Naive thymus-derived CD4-positive, alpha-beta T cell (primary cell): ENCODE results near the gene ACAT2. TPM values are rescaled to one million over a fixed set of nuclear protein-coding genes. Genes with fewer than 3 reads are reported as not detected.
"Not testable (repeated sequence)": the region's sequence is repeated elsewhere in the genome, so short reads cannot be mapped to it uniquely, and the experiment has no call there.

ENCODE experiments used
- ATAC-seq: fragments of 150-1000 bp; cut with Tn5 transposase; 2 replicates; pipeline ENCODE4 v1.10.0; 2021; ENCODE audit warnings: mild to moderate bottlenecking, moderate library complexity
- CTCF ChIA-PET: fragments of 350-600 bp; sonication (Branson Sonifier 250); formaldehyde crosslinking; loops from one replicate; lab custom pipeline; 2021; ENCODE audit warnings: antibody characterized with exemption; lab: Charles Lee
- POLR2A ChIA-PET: fragments of 350-600 bp; sonication (Branson Sonifier 250); formaldehyde crosslinking; loops from one replicate; lab custom pipeline; 2021; ENCODE audit warnings: antibody characterized with exemption, inconsistent platforms; lab: Charles Lee
- DNase-seq, 9 donors: peaks; one replicate each; pipeline versions ENCODE4 v3.0.0 to v3.0.0-alpha.2; 2020 to 2022; ENCODE audit warnings: mixed read lengths in 1 of 9
- H3K27ac ChIP-seq: one replicate; pipeline ENCODE4 v1.7.0; 2013; ENCODE audit warnings: mild to moderate bottlenecking, low read depth, low read length, moderate library complexity
- H3K27me3 ChIP-seq, 2 donors: one replicate each; pipeline ENCODE4 v1.7.0; 2013; ENCODE audit warnings: low read length in 2 of 2, mild to moderate bottlenecking in 2 of 2, moderate library complexity in 2 of 2; ENCODE audit not compliant: control insufficient read depth in 2 of 2, insufficient read depth in 2 of 2
- H3K36me3 ChIP-seq, 3 experiments: 1 replicate in 2 of 3; 2 replicates in 1 of 3; pipeline ENCODE4 v1.7.0; 2013; ENCODE audit warnings: low read length in 3 of 3, mild to moderate bottlenecking in 3 of 3, moderate library complexity in 1 of 3; ENCODE audit not compliant: insufficient read depth in 3 of 3, control insufficient read depth in 2 of 3
- H3K4me1 ChIP-seq, 2 donors: one replicate each; pipeline ENCODE4 v1.7.0; 2013; ENCODE audit warnings: low read length in 2 of 2, mild to moderate bottlenecking in 2 of 2, moderate library complexity in 1 of 2; ENCODE audit not compliant: control insufficient read depth in 2 of 2, insufficient read depth in 2 of 2
- H3K4me3 ChIP-seq: 2 replicates; pipeline ENCODE4 v1.7.0; 2013; ENCODE audit warnings: mild to moderate bottlenecking, low read length
- H3K9me3 ChIP-seq, 3 experiments: 1 replicate in 2 of 3; 2 replicates in 1 of 3; pipeline ENCODE4 v1.7.0; 2013; ENCODE audit warnings: low read length in 3 of 3; ENCODE audit not compliant: control insufficient read depth in 2 of 3
- H3K27ac Mint-ChIP-seq, 9 donors: one replicate each; pipeline ENCODE4 v1.8.0; 2020 to 2022; ENCODE audit warnings: mixed read lengths in 9 of 9, mild to moderate bottlenecking in 8 of 9, moderate library complexity in 5 of 9, inconsistent platforms in 2 of 9
- H3K27me3 Mint-ChIP-seq, 5 donors: one replicate each; pipeline ENCODE4 v1.8.0; 2021 to 2022; ENCODE audit warnings: mixed read lengths in 5 of 5, mild to moderate bottlenecking in 1 of 5
- H3K36me3 Mint-ChIP-seq, 5 donors: one replicate each; pipeline ENCODE4 v1.8.0; 2020 to 2022; ENCODE audit warnings: mixed read lengths in 5 of 5, mild to moderate bottlenecking in 3 of 5, inconsistent platforms in 1 of 5
- H3K4me1 Mint-ChIP-seq, 7 donors: one replicate each; pipeline ENCODE4 v1.8.0; 2020 to 2022; ENCODE audit warnings: mixed read lengths in 7 of 7, mild to moderate bottlenecking in 3 of 7, inconsistent platforms in 1 of 7
- H3K4me3 Mint-ChIP-seq, 10 donors: one replicate each; pipeline ENCODE4 v1.8.0; 2020 to 2022; ENCODE audit warnings: mild to moderate bottlenecking in 10 of 10, mixed read lengths in 10 of 10, moderate library complexity in 6 of 10, inconsistent platforms in 2 of 10
- H3K9me3 Mint-ChIP-seq, 11 donors: one replicate each; pipeline ENCODE4 v1.8.0; 2020 to 2022; ENCODE audit warnings: mixed read lengths in 11 of 11, mild to moderate bottlenecking in 4 of 11, inconsistent platforms in 1 of 11, moderate library complexity in 1 of 11
- intact Hi-C, 2 donors: fragments of 100-400 bp; cut with micrococcal nuclease; formaldehyde crosslinking; loops; one replicate each; pipeline ENCODE4 v1.15.1; 2023
- polyA plus RNA-seq, 2 donors: library from polyadenylated mRNA; unstranded; fragments of 300-500 nt; fragmentation: Illumina TruSeq; gene quantifications; one replicate each; pipeline ENCODE4 v1.2.3, GENCODE V29; 2021
- total RNA-seq, 6 experiments: library from RNA in 5 of 6; stranded (reverse) in 5 of 6; gene quantifications; 1 replicate in 5 of 6; 2 replicates in 1 of 6; pipeline ENCODE4 v1.2.3 and lab custom pipeline; 2021 to 2026

The ACAT2 gene
- total and polyA plus RNA-seq, 7 experiments from 2014 or later: 18.5 to 53.9 (median 29.0) TPM

DNA sequence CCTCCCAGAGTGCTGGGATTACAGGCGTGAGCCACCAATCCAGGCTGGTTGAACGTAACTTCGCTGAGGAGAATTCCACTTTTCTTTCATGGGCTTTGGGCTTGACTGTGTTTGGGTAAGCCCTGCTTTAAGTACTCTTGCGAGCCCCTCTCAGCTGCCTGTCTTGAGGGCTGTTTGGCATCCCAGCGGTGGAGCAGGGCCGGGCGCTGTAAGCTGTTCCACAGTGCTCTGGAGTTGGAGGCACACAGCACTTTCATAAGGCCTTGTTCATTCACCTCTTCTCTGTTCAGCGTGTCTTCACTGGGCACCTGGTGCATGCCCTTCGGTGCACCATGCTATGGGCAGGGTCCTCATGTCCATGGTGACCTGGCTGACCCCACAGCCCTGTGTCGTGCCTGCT lies 59.9 kb downstream of the ACAT2 start:
- POLR2A ChIA-PET: interaction anchor here (0.9 to 2.6 kb wide), 2 partner anchors 12 to 32 kb away, joined by 3 to 18 read pairs; partner anchors contain the start of genes MRPL18 and TCP1
- Mint-ChIP-seq H3K4me3 (no peak overlapping the region), H3K4me1 (peaks cover 15 to 49% (median 30%) of the 10 kb centered on the region in 7 donors), H3K9me3 (peaks cover 0 to 2% (median 0%) of the 10 kb centered on the region in 11 donors), H3K36me3 (peaks cover 0 to 4% (median 3%) of the 10 kb centered on the region in 5 donors), H3K27me3 (no peaks in the 10 kb centered on the region), H3K27ac (no peak overlapping the region)
- H3K27me3 ChIP-seq: no peaks in the 10 kb centered on the region
- no peaks in the 10 kb centered on the region for H3K9me3 ChIP-seq
- CTCF ChIA-PET: interaction anchor here (2.3 kb wide), 1 partner anchor 31 kb away, joined by 7 read pairs; no protein-coding TSS in a partner anchor
- H3K36me3 ChIP-seq: no peaks in the 10 kb centered on the region
- no peak for DNase-seq
- H3K4me1 ChIP-seq: peaks cover 0 to 32% of the 10 kb centered on the region in 2 donors
- intact Hi-C loops: loop anchor here in 1 of 2 donors (2.0 kb wide), 1 partner anchor 31 kb away; the partner anchor contains the start of gene MRPL18
- no peak overlapping the region for H3K4me3 ChIP-seq
- H3K27ac ChIP-seq: no peak overlapping the region
- no peak for ATAC-seq

DNA sequence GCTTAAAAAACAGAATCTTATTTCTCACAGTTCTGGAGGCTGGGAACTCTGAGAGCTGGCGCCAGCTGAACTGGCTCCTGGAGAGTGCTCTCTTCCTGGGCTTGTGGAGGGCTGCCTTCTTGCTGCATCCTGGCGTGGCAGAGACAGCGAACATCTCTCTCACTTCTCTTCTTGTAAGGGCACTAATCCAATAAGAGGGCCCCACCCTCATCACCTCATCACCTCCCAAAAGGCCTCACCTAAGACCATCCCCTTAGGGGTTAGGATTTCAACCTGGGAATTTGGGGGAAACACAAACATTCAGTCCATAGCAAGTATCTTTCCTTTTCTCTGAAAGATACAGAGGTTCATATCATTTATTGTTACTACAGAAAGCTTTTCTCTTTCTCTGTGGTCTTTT lies 62.1 kb downstream of the ACAT2 start:
- H3K4me3 Mint-ChIP-seq: no peak overlapping the region
- intact Hi-C loops: no loop called here
- Histone ChIP-seq H3K4me1 (peaks cover 0 to 29% of the 10 kb centered on the region in 2 donors), H3K4me3 (no peak overlapping the region), H3K27ac (no peak overlapping the region), H3K36me3 (no peaks in the 10 kb centered on the region), H3K9me3 (no peaks in the 10 kb centered on the region), H3K27me3 (no peaks in the 10 kb centered on the region)
- H3K36me3 Mint-ChIP-seq: peaks cover 0 to 4% (median 3%) of the 10 kb centered on the region in 5 donors
- no peaks in the 10 kb centered on the region for H3K27me3 Mint-ChIP-seq
- POLR2A ChIA-PET: no interaction called here
- CTCF ChIA-PET: interaction anchor here (1.2 kb wide), 1 partner anchor 10 kb away, joined by 3 read pairs; no protein-coding TSS in a partner anchor
- ATAC-seq (no peak), DNase-seq (no peak)
- peak overlapping the region in 3 of 9 donors; percentile 32 to 70 (median 43) for H3K27ac Mint-ChIP-seq
- H3K9me3 Mint-ChIP-seq: peaks cover 0 to 2% (median 0%) of the 10 kb centered on the region in 11 donors
- H3K4me1 Mint-ChIP-seq: peaks cover 15 to 39% (median 28%) of the 10 kb centered on the region in 7 donors

DNA sequence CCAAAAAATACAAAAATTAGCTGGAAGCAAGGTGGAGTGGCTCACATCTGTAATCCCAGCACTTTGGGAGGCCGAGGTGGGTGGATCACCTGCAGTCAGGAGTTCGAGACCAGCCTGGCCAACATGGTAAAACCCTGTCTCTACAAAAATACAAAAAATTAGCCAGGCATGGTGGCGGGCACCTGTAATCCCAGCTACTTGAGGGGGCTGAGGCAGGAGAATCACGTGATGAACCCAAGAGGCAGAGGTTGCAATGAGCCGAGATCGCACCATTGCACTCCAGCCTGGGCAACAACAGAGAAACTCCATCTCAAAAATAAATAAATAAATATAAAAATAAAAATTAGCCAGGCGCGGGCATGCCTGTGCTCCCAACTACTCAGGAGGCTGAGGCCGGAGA lies 62.8 kb downstream of the ACAT2 start:
- peaks cover 0 to 24% of the 10 kb centered on the region in 2 donors for H3K4me1 ChIP-seq
- H3K4me3 Mint-ChIP-seq, H3K9me3 ChIP-seq, ATAC-seq, H3K27me3 ChIP-seq, H3K27ac Mint-ChIP-seq, H3K36me3 Mint-ChIP-seq, intact Hi-C loops, H3K36me3 ChIP-seq, H3K27me3 Mint-ChIP-seq, H3K9me3 Mint-ChIP-seq, H3K27ac ChIP-seq, POLR2A ChIA-PET, DNase-seq, H3K4me3 ChIP-seq: not testable (repeated sequence)
- CTCF ChIA-PET: interaction anchor here (1.2 kb wide), 1 partner anchor 9 kb away, joined by 3 read pairs; no protein-coding TSS in a partner anchor
- H3K4me1 Mint-ChIP-seq: peaks cover 13 to 38% (median 25%) of the 10 kb centered on the region in 7 donors

DNA sequence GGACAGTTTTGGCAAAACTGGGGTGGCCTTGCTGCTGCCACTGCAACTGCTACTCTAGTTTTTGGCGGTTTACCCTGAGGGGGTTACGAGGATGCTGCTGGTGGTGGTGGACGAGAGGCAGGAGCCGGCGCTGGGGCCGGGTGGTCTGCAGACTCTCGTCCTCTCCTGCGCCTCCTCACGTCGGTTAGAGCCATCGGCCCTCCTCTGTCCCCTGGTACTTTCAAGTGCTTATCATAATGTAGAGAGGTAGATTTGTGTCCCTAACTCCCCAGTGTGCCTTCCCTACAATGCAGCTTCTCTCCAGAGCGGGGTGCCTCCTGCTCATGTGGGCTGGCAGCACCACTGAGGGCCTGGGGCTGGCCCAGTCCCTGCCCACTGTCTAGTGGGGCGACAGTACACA lies 64.2 kb downstream of the ACAT2 start:
- no peak for DNase-seq
- Histone ChIP-seq H3K4me1 (peaks cover 0 to 11% of the 10 kb centered on the region in 2 donors), H3K4me3 (no peak overlapping the region), H3K36me3 (no peaks in the 10 kb centered on the region), H3K27me3 (no peaks in the 10 kb centered on the region), H3K9me3 (no peaks in the 10 kb centered on the region), H3K27ac (no peak overlapping the region)
- ATAC-seq: no peak
- ChIA-PET CTCF (no interaction called here), POLR2A (no interaction called here)
- Mint-ChIP-seq H3K27ac (no peak overlapping the region), H3K9me3 (peaks cover 0 to 2% (median 0%) of the 10 kb centered on the region in 11 donors), H3K36me3 (peaks cover 0 to 4% (median 3%) of the 10 kb centered on the region in 5 donors), H3K4me1 (peaks cover 6 to 29% (median 16%) of the 10 kb centered on the region in 7 donors), H3K27me3 (peaks cover 0 to 6% (median 0%) of the 10 kb centered on the region in 5 donors), H3K4me3 (no peak overlapping the region)
- intact Hi-C loops: no loop called here

DNA sequence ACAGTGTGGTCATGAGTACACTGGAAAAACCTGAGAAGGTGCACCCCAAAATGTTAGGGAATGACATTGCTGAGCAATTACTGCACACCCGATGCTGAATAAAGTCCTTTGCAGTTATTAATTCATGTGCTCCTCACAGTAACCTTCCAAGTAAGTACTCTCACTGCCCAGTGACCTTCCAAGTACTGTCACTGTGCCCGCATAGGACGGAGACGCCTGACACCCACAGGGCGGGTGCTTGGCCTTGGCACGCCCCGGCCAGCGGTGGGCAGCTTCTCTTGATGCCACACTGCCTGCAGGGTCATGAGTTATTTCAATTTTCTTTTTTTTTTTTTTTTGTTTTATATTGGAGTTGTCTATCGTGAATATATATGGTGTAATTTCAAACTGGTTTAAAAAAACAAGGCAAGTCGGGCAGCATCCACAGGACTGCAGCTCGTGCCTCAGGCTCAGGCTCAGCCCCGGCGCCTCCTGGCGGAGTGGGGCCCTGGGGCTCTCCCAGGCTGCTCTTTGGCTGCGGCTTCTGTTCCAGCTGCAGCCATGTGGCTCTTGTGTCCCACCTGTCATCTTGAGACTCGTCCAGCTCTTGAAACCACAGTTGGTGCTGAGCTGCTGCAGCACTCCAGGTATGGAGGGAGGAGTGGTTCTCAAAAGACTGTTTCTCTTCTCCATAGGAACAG lies 65.3 kb downstream of the ACAT2 start:
- Mint-ChIP-seq H3K4me3 (no peak overlapping the region), H3K9me3 (peaks cover 0 to 2% (median 0%) of the 10 kb centered on the region in 11 donors), H3K27ac (no peak overlapping the region), H3K36me3 (peaks cover 0 to 4% (median 3%) of the 10 kb centered on the region in 5 donors), H3K27me3 (peaks cover 0 to 13% (median 0%) of the 10 kb centered on the region in 5 donors), H3K4me1 (peaks cover 6 to 33% (median 16%) of the 10 kb centered on the region in 7 donors)
- POLR2A ChIA-PET: no interaction called here
- Histone ChIP-seq H3K27me3 (no peaks in the 10 kb centered on the region), H3K9me3 (no peaks in the 10 kb centered on the region), H3K27ac (no peak overlapping the region), H3K36me3 (no peaks in the 10 kb centered on the region), H3K4me3 (no peak overlapping the region), H3K4me1 (peaks cover 0 to 3% of the 10 kb centered on the region in 2 donors)
- no peak for DNase-seq
- intact Hi-C loops: no loop called here
- CTCF ChIA-PET: no interaction called here
- ATAC-seq: no peak

DNA sequence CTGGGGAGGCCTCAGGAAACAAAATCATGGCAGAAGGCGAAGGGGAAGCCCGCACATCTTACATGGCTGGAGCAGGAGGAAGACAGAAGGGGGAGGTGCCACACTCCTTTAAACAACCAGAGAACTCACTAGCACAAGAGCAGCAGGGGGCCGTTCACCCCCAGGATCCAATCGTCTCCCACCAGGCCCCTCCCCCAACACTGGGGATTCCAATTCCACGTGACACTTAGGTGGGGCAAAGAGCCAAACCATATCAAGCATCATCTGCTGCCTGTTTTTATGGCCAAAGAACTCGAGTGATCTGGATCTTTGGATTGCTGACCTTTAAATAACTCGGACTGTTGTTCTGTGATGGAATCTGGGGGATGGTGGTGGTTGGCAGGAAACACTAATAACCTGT lies 66.2 kb downstream of the ACAT2 start:
- CTCF ChIA-PET: no interaction called here
- intact Hi-C loops: no loop called here
- H3K27ac ChIP-seq: no peak overlapping the region
- H3K4me1 ChIP-seq: peaks cover 0 to 8% of the 10 kb centered on the region in 2 donors
- Mint-ChIP-seq H3K36me3 (peaks cover 0 to 4% (median 3%) of the 10 kb centered on the region in 5 donors), H3K27ac (no peak overlapping the region), H3K9me3 (peaks cover 0 to 2% (median 0%) of the 10 kb centered on the region in 11 donors), H3K4me3 (no peak overlapping the region), H3K27me3 (peaks cover 0 to 13% (median 0%) of the 10 kb centered on the region in 5 donors), H3K4me1 (peaks cover 5 to 29% (median 13%) of the 10 kb centered on the region in 7 donors)
- no peaks in the 10 kb centered on the region for H3K36me3 ChIP-seq
- no peaks in the 10 kb centered on the region for H3K9me3 ChIP-seq
- DNase-seq (no peak), ATAC-seq (no peak)
- POLR2A ChIA-PET: no interaction called here
- H3K4me3 ChIP-seq: no peak overlapping the region
- H3K27me3 ChIP-seq: no peaks in the 10 kb centered on the region
